ACC112 (cell line): ENCODE data around the gene FAM216B.

ENCODE experiments used
- H2AFZ ChIP-seq: fragments of 200-600 bp; sonication (generic); one replicate; pipeline ENCODE4 v1.6.0; 2017; ENCODE audit warnings: antibody characterized with exemption, low read length; ENCODE audit not compliant: unreplicated experiment
- H3K27ac ChIP-seq: fragments of 200-600 bp; sonication (generic); 2 replicates; pipeline ENCODE4 v1.5.1; 2014; ENCODE audit warnings: low read depth, mild to moderate bottlenecking, antibody characterized with exemption, low read length, moderate library complexity
- H3K27me3 ChIP-seq: fragments of 200-600 bp; sonication (generic); 2 replicates; pipeline ENCODE4 v1.6.1; 2014; ENCODE audit warnings: mild to moderate bottlenecking, antibody characterized with exemption, low read length, moderate library complexity, mixed read lengths; ENCODE audit not compliant: insufficient read depth
- H3K36me3 ChIP-seq: fragments of 200-600 bp; sonication (generic); 2 replicates; pipeline ENCODE4 v1.6.1; 2016; ENCODE audit warnings: mild to moderate bottlenecking, antibody characterized with exemption, low read length, moderate library complexity, mixed read lengths; ENCODE audit not compliant: insufficient read depth
- H3K4me1 ChIP-seq: fragments of 200-600 bp; sonication (generic); one replicate; pipeline ENCODE4 v1.6.1; 2016; ENCODE audit warnings: low read length, mixed read lengths; ENCODE audit not compliant: insufficient read depth, unreplicated experiment, control insufficient read depth
- H3K4me3 ChIP-seq: fragments of 200-600 bp; sonication (generic); 2 replicates; pipeline ENCODE4 v1.5.1; 2014; ENCODE audit warnings: mild to moderate bottlenecking, low read depth, low read length
- H3K79me2 ChIP-seq: fragments of 200-600 bp; sonication (generic); one replicate; pipeline ENCODE4 v1.6.0; 2016; ENCODE audit warnings: low read length; ENCODE audit not compliant: control insufficient read depth, unreplicated experiment, insufficient read depth

The FAM216B gene

DNA sequence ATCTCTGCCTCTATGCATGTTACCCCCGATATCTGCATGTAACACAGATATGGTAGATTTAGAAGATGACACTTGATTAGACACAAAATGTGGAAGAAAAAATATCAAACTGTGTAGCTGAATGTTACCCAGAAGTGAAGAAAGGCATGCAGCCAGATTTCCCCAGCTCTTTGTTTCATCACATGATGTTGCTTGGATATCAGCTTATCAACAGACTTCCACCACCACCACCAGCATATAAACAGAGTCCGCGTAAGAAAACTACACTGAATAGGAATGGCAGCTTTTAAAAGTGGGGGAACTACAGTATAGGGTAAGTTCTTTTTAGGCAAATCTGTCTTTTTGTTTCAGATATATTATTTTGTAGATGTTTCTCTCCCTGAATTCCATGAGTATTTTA, at the start of gene FAM216B:
TSS of gene FAM216B (plus strand) at position 233 of the 400 bp plus-strand sequence. CDS start 2,484 bp downstream, outside the sequence.
- Histone ChIP-seq H3K27ac (no peak within 1 kb of the TSS), H3K4me3 (no peak within 1 kb of the TSS), H2AFZ (no peak within 1 kb of the TSS), H3K36me3 (no peaks in the 10 kb centered on the region), H3K27me3 (no peaks in the 10 kb centered on the region; the same call in 1 of the 2 replicates), H3K79me2 (no peaks in the 10 kb centered on the region), H3K4me1 (no peaks in the 10 kb centered on the region)

DNA sequence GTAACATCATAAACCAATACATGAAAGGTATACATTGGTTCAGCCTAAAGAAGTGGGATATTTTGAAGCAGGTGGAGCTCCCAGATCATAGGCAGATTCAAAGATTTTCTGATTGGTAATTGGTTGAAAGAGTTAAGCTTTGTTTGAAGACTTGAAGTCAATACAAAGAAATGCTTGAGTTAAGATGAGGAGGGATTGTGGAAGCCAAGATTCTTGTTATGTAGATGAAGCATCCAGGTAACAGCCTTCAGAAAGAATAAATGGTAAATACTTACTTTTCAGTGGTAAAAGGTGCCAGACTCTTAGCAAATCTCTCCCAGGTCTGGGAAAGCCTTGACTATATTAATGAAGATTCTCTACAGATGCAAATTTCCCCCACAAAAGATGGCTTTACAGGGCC, 49.3 kb upstream of the FAM216B start:
- Histone ChIP-seq H3K36me3 (no peaks in the 10 kb centered on the region), H3K4me1 (no peaks in the 10 kb centered on the region), H2AFZ (no peak overlapping the region), H3K4me3 (no peak overlapping the region), H3K79me2 (no peaks in the 10 kb centered on the region), H3K27me3 (no peaks in the 10 kb centered on the region), H3K27ac (no peak overlapping the region)

DNA sequence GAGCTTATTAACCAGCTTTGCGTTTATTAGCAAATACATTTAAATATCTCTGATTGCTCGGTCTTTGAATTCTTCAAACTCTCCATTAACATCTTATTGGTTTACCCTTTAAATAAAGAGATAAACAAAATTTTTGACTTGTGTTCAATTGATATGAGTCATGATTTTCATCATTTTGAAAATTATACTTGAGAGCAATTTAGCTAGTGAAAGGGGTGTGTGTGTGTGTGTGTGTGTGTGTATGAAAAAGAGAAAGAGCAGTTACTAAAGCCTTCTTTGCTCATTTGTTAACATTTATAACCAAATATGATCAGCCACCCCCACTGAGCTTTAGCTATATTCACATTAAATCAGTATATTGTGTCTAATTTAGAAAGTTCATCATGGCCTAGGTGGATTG, 48.3 kb upstream of the FAM216B start:
- Histone ChIP-seq H3K4me1 (no peaks in the 10 kb centered on the region), H3K27ac (no peak overlapping the region), H3K36me3 (no peaks in the 10 kb centered on the region), H2AFZ (no peak overlapping the region), H3K79me2 (no peaks in the 10 kb centered on the region), H3K4me3 (no peak overlapping the region), H3K27me3 (no peaks in the 10 kb centered on the region)

DNA sequence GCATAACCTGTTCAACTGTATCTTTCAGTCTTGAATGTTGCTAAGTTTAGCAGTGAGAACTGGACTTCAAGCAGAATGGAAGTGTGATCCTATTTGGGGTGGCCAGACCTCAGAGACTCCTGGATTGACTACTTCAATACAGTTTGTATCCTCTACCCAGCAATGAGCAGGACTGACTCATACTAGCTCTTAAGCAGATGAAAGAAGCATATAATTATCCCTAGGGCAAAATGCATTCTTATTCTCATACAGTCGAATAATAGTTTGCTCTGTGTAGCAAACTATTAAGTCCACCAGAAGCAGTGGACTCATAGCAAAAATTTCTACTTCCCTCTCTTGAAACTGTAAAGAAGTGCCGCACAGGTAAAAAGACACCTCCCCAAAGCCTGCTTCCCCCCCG, 46.4 kb upstream of the FAM216B start:
- Histone ChIP-seq H3K27ac (no peak overlapping the region), H3K27me3 (no peaks in the 10 kb centered on the region), H3K79me2 (no peaks in the 10 kb centered on the region), H2AFZ (no peak overlapping the region), H3K4me1 (no peaks in the 10 kb centered on the region), H3K36me3 (no peaks in the 10 kb centered on the region), H3K4me3 (no peak overlapping the region)

DNA sequence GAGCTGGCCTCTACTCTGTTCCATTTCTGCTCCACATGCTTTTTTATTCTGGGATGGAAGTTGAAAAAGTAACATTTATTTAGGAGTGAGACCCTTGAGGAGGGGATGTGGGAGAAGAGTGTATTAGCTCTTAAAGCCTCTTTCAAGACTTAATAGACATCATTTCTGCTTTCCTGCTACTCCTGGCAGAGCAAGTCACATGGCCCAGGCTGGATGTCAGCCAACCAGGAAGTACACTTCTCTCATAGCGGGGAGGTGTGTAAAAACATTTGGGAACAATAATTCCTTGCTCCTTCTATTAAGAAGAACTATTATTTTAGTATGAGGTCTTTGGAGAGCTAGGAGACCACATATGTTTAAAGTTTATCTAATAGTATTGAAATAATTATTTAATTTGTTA, 40.6 kb upstream of the FAM216B start:
- peaks cover under 1% of the 10 kb centered on the region for H3K4me1 ChIP-seq
- H3K36me3 ChIP-seq, result no peaks in the 10 kb centered on the region
- no peak overlapping the region for H3K4me3 ChIP-seq
- H3K79me2 ChIP-seq, result no peaks in the 10 kb centered on the region
- no peaks in the 10 kb centered on the region for H3K27me3 ChIP-seq
- peak overlapping the region; percentile 51 for H2AFZ ChIP-seq
- no peak overlapping the region for H3K27ac ChIP-seq

DNA sequence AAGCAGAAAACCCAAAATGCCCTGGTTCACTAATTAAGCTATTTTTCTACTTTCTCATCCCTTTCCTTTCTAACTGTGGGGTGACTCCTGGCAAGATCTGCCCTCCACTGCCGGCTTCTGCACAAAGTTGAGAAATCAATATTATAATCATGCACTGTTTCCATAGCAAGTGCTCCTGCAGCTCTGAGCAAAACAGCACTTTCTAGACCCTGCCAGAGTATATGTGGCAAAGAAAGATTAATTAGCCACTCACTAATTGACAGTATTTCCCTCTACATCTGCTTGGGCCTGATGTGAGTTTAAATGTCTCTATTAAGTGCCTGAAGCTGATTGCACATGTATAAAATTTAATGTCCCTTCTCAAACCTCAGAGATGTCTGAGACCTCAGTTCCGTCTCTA, 39.5 kb upstream of the FAM216B start:
- Histone ChIP-seq H3K79me2 (no peaks in the 10 kb centered on the region), H3K36me3 (no peaks in the 10 kb centered on the region), H3K27ac (no peak overlapping the region), H3K4me1 (peaks cover 12% of the 10 kb centered on the region), H2AFZ (no peak overlapping the region), H3K4me3 (no peak overlapping the region), H3K27me3 (no peaks in the 10 kb centered on the region)

DNA sequence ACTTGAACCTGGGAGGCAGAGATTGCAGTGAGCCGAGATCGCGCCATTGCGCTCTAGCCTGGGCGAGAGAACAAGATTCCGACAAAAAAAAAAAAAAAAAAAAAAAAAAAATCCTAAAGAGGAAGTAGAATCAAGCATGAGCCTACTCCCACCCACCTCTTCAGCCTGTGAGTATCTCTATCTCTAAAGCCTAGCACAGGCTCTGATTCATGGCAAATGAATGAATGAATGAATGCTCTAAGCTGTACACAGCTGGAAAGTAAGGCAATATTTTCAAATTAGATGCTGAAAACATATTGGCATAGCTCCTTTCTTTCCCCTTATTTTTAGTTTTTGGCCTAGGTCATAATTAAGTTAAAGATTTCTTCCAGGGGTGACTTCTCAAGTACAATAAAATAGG, 35.7 kb upstream of the FAM216B start:
- Histone ChIP-seq H3K4me1 (peaks cover 26% of the 10 kb centered on the region), H3K36me3 (no peaks in the 10 kb centered on the region), H3K27ac (no peak overlapping the region), H2AFZ (no peak overlapping the region), H3K4me3 (no peak overlapping the region), H3K27me3 (no peaks in the 10 kb centered on the region), H3K79me2 (no peaks in the 10 kb centered on the region)

DNA sequence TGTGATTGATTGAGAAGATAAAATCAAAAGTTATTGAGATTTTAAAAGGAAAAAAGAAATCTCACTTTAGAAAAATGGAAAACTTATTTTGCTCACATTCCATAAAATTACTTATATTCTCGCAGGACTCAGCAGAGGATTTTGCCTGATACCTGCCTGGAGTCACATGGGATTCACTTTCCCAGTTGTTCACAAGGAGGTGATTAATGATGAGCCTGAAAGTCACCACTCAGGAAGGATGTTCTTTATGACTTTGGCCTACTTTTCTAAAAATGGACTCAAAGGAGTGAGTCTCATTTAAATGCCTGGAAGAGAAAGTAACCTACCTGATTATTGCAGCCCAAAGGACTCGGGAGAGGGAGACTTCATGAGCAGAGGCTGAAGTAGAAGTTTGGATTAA, 34.5 kb upstream of the FAM216B start:
- no peaks in the 10 kb centered on the region for H3K36me3 ChIP-seq
- H3K4me1 ChIP-seq, result peaks cover 26% of the 10 kb centered on the region
- H3K27ac ChIP-seq, result peak overlapping the region; percentile 94
- H2AFZ ChIP-seq, result no peak overlapping the region
- no peaks in the 10 kb centered on the region for H3K79me2 ChIP-seq
- H3K27me3 ChIP-seq, result no peaks in the 10 kb centered on the region
- H3K4me3 ChIP-seq, result no peak overlapping the region

DNA sequence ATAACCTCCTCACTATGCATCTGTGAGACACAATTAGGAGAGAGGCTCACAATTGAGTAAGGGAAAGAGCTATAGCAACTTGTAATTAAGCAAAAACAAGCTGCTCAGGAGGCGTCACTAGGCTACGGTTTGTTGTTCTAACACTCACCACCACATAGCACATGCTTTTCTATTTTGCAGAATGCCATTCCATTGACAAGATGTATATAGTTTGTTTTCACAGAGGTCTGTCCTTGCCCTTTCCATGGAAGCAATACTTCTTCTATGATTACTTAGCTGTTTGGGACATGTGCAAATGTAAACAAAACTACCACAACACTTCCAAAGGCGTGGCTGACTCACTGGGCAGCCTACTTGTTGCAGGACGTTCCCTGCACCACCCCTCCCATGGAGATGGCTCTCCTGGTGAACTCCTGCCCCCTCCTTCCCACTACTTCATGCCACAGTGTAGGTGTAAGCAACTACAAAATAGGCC, 33.9 kb upstream of the FAM216B start:
- H3K4me1 ChIP-seq, result peaks cover 26% of the 10 kb centered on the region
- peak overlapping the region; percentile 94 for H3K27ac ChIP-seq
- H3K27me3 ChIP-seq, result no peaks in the 10 kb centered on the region
- H3K79me2 ChIP-seq, result no peaks in the 10 kb centered on the region
- no peak overlapping the region for H3K4me3 ChIP-seq
- H3K36me3 ChIP-seq, result no peaks in the 10 kb centered on the region
- H2AFZ ChIP-seq, result no peak overlapping the region

DNA sequence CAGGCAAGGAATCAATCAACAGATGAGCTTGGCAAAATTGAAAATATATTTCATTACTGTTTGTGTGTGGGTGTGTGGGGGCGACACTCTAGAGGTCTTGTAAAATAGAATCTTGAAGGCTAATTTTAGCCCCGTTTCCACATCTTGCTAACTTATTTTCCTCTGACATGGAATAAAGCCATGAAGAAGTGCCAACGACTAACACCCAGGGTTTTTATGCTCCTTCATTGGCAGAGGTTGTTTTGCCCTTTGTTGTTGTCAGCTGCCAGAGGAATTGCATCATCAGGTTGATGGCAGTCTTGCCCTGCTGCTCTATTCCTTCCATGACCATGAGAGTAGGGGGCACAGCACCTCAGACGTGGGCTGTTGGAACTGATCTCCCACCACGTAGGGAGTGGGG, 30.6 kb upstream of the FAM216B start:
- Histone ChIP-seq H3K4me1 (peaks cover 25% of the 10 kb centered on the region), H3K79me2 (no peaks in the 10 kb centered on the region), H3K4me3 (no peak overlapping the region), H3K27ac (no peak overlapping the region), H3K27me3 (no peaks in the 10 kb centered on the region), H3K36me3 (no peaks in the 10 kb centered on the region), H2AFZ (no peak overlapping the region)

DNA sequence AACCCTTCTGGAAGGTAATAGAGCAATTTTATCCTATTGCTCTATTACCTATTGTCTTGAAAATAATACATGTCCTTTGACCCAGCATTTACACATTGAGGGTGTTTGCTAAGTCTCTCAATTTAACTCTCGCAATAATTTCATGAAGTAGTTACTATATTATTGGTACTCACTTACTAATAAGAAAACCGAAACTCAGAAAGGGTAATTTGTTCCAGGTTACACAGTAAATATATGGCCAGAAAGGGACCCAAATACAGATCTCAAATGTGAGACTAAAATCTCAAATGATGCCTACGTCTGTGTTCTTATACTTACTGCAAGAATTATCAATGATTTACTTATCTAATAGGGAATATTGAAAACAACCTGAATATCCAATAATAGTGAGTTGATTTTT, 29.7 kb upstream of the FAM216B start:
- no peaks in the 10 kb centered on the region for H3K79me2 ChIP-seq
- H3K27ac ChIP-seq, result no peak overlapping the region
- no peaks in the 10 kb centered on the region for H3K27me3 ChIP-seq
- no peaks in the 10 kb centered on the region for H3K36me3 ChIP-seq
- H3K4me3 ChIP-seq, result no peak overlapping the region
- no peak overlapping the region for H2AFZ ChIP-seq
- peaks cover 16% of the 10 kb centered on the region for H3K4me1 ChIP-seq
